Large intestine (tissue), 12 donors: Measurements from ENCODE around the gene BCAN. TPM values are rescaled to one million over a fixed set of nuclear protein-coding genes. Genes with fewer than 3 reads are reported as not detected.

Experiments used
- DNase-seq, 2 donors: peaks; one replicate each; pipeline versions ENCODE4 v3.0.0 to v3.0.0-alpha.2; 2013
- H3K27ac ChIP-seq: one replicate; pipeline ENCODE4 v1.5.1; 2013; ENCODE audit warnings: low read length
- H3K27me3 ChIP-seq: 2 replicates; pipeline ENCODE4 v1.6.1; 2013; ENCODE audit warnings: low read length; ENCODE audit not compliant: control insufficient read depth, insufficient read depth
- H3K36me3 ChIP-seq: 2 replicates; pipeline ENCODE4 v1.6.1; 2013; ENCODE audit warnings: low read length; ENCODE audit not compliant: control insufficient read depth, insufficient read depth
- H3K4me1 ChIP-seq: one replicate; pipeline ENCODE4 v1.6.1; 2013; ENCODE audit warnings: low read length; ENCODE audit not compliant: control insufficient read depth, insufficient read depth
- H3K4me3 ChIP-seq: one replicate; pipeline ENCODE4 v1.5.1; 2013; ENCODE audit warnings: low read length
- H3K9me3 ChIP-seq: one replicate; pipeline ENCODE4 v1.6.1; 2013; ENCODE audit warnings: mild to moderate bottlenecking, low read depth, low read length, moderate library complexity; ENCODE audit not compliant: control insufficient read depth
- WGBS: methylation state at CpG from one replicate; pipeline ENCODE4 v1.1.5; 2013; ENCODE audit warnings: low lambda C conversion rate; ENCODE audit not compliant: insufficient coverage; 5-methylcytosine and 5-hydroxymethylcytosine counted together
- long read RNA-seq, 11 donors: transcript quantifications; one replicate each; lab custom pipeline, GENCODE V29; 2026
- polyA plus RNA-seq: library from polyadenylated mRNA; unstranded; fragments of 120-200 nt; gene quantifications from one replicate; pipeline ENCODE4 v1.2.1, GENCODE V29; 2013

BCAN gene, protein sequence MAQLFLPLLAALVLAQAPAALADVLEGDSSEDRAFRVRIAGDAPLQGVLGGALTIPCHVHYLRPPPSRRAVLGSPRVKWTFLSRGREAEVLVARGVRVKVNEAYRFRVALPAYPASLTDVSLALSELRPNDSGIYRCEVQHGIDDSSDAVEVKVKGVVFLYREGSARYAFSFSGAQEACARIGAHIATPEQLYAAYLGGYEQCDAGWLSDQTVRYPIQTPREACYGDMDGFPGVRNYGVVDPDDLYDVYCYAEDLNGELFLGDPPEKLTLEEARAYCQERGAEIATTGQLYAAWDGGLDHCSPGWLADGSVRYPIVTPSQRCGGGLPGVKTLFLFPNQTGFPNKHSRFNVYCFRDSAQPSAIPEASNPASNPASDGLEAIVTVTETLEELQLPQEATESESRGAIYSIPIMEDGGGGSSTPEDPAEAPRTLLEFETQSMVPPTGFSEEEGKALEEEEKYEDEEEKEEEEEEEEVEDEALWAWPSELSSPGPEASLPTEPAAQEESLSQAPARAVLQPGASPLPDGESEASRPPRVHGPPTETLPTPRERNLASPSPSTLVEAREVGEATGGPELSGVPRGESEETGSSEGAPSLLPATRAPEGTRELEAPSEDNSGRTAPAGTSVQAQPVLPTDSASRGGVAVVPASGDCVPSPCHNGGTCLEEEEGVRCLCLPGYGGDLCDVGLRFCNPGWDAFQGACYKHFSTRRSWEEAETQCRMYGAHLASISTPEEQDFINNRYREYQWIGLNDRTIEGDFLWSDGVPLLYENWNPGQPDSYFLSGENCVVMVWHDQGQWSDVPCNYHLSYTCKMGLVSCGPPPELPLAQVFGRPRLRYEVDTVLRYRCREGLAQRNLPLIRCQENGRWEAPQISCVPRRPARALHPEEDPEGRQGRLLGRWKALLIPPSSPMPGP
- 12.1 TPM for polyA plus RNA-seq
- long read RNA-seq, donor 1, partial matches to known transcripts: 0 of 2 reads
- long read RNA-seq, donor 1, other reads (novel, unspliced or antisense): 0 of 2 reads
- long read RNA-seq, donor 2, partial matches to known transcripts: 8 of 10 reads
- long read RNA-seq, donor 2, other reads (novel, unspliced or antisense): 0 of 10 reads
- long read RNA-seq, donor 3: 0 reads
- long read RNA-seq, donor 4, partial matches to known transcripts: 0 of 1 reads
- long read RNA-seq, donor 4, other reads (novel, unspliced or antisense): 0 of 1 reads
- long read RNA-seq, donor 5, partial matches to known transcripts: 0 of 12 reads
- long read RNA-seq, donor 5, other reads (novel, unspliced or antisense): 11 of 12 reads
- long read RNA-seq, donor 6, partial matches to known transcripts: 0 of 1 reads
- long read RNA-seq, donor 6, other reads (novel, unspliced or antisense): 0 of 1 reads
- long read RNA-seq, donor 7, partial matches to known transcripts: 0 of 3 reads
- long read RNA-seq, donor 7, other reads (novel, unspliced or antisense): 0 of 3 reads
- long read RNA-seq, donor 8, partial matches to known transcripts: 0 of 2 reads
- long read RNA-seq, donor 8, other reads (novel, unspliced or antisense): 0 of 2 reads
- long read RNA-seq, donor 9: 0 reads
- long read RNA-seq, donor 10, partial matches to known transcripts: 0 of 1 reads
- long read RNA-seq, donor 10, other reads (novel, unspliced or antisense): 0 of 1 reads
- long read RNA-seq, donor 11, partial matches to known transcripts: 5 of 6 reads
- long read RNA-seq, donor 11, other reads (novel, unspliced or antisense): 0 of 6 reads

GRCh38 chr1:156641761-156642264, at the start of gene BCAN:
Gene BCAN (plus strand): TSS chr1:156642117. CDS start chr1:156646055, 3,938 bp downstream.
- Histone ChIP-seq H3K4me1 (peaks cover 22% of the 10 kb centered on the region), H3K9me3 (peaks cover 4% of the 10 kb centered on the region), H3K27ac (no peak within 1 kb of the TSS), H3K27me3 (peaks cover 86% of the 10 kb centered on the region), H3K36me3 (peaks cover 3% of the 10 kb centered on the region), H3K4me3 (peak within 1 kb of the TSS; percentile 33)
- WGBS: no CpG with 5 or more reads among the region's 46 CpGs
- DNase-seq: peak in 1 of 2 donors; percentile 52

DNA sequence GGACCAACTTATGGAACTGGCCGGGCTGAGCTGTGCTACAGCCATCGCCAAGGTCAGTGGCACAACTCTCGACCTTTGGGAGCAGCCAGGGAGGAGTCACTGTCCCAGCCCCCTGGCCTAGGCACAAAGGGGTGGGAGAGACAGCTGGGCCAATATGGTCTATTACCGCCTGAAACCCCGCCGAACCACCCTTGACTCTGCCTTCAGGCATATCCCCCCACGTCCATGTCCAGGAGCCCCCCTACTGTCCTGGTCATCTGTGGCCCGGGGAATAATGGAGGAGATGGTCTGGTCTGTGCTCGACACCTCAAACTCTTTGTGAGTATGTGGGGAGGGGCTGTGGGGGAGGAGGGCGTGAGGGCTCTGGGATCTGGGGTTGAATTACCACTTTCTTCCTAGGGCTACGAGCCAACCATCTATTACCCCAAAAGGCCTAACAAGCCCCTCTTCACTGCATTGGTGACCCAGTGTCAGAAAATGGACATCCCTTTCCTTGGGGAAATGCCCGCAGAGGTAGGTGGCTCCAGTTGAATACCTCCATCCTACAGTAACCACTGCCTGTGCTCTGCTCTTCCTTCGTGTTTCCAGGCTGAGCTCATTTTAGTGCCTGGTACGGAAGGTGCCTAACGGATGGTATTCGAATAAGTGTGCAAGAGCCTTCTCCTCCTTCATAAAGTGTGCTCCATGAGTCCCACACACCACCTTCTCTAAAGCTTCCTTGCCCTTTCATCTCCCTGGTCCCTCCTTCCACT, 49.6 kb upstream of the BCAN start:
- Histone ChIP-seq H3K9me3 (peaks cover 2% of the 10 kb centered on the region), H3K27me3 (no peaks in the 10 kb centered on the region), H3K4me1 (peaks cover 4% of the 10 kb centered on the region), H3K36me3 (peaks cover 44% of the 10 kb centered on the region), H3K4me3 (peak overlapping the region; percentile 89), H3K27ac (peak overlapping the region; percentile 49)
- DNase-seq: no peak
- no CpG with 5 or more reads among the region's 16 CpGs for WGBS

- Histone ChIP-seq H3K4me3 (no peak overlapping the region), H3K9me3 (peaks cover 2% of the 10 kb centered on the region), H3K36me3 (peaks cover 51% of the 10 kb centered on the region), H3K27ac (no peak overlapping the region), H3K27me3 (no peaks in the 10 kb centered on the region), H3K4me1 (peaks cover 4% of the 10 kb centered on the region)
- no peak for DNase-seq
- no CpG with 5 or more reads among the region's 8 CpGs for WGBS
Measured at GRCh38 chr1:156592910-156593660, 48.8 kb upstream of the BCAN start.

DNA sequence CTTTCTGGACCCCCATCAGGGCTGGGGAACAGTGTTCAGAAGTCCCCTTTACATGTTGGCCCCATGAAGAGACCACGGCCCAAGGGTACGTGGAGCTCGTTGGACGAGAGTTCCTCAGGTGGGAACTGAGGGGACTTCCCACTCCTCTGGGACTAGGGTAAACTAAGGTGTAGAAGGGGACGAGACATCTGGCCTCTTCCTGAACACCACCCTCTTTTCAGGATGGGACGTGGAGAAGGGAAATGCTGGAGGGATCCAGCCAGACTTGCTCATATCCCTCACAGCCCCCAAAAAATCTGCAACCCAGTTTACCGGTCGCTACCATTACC, 48.3 kb upstream of the BCAN start:
- Histone ChIP-seq H3K27ac (no peak overlapping the region), H3K27me3 (no peaks in the 10 kb centered on the region), H3K9me3 (peaks cover 2% of the 10 kb centered on the region), H3K4me3 (no peak overlapping the region), H3K4me1 (peaks cover 4% of the 10 kb centered on the region), H3K36me3 (peaks cover 57% of the 10 kb centered on the region)
- DNase-seq: no peak
- no CpG with 5 or more reads among the region's 8 CpGs for WGBS

DNA sequence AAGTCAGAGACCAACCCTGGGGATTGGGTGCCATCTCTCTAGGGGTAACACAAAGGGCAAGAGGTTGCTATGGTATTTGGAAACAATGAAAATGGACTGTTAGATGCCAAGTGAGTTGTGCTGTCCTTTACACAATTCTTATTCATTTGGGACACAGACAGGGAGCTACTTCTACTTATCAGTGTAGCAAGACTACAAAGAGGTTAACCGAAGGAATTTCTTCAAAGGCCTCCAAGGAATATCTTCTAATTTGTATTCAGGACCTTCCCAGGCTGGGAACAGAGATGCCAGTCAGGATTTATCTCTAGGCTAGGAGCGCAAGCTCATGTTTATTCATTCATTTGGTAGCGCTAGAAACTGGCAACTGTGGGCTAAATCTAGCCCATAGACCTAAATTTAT, 47.7 kb upstream of the BCAN start:
- no peak for DNase-seq
- Histone ChIP-seq H3K9me3 (peaks cover 2% of the 10 kb centered on the region), H3K4me3 (no peak overlapping the region), H3K27me3 (no peaks in the 10 kb centered on the region), H3K27ac (no peak overlapping the region), H3K4me1 (peaks cover 4% of the 10 kb centered on the region), H3K36me3 (peaks cover 59% of the 10 kb centered on the region)
- no CpG with 5 or more reads among the region's 3 CpGs for WGBS

DNA sequence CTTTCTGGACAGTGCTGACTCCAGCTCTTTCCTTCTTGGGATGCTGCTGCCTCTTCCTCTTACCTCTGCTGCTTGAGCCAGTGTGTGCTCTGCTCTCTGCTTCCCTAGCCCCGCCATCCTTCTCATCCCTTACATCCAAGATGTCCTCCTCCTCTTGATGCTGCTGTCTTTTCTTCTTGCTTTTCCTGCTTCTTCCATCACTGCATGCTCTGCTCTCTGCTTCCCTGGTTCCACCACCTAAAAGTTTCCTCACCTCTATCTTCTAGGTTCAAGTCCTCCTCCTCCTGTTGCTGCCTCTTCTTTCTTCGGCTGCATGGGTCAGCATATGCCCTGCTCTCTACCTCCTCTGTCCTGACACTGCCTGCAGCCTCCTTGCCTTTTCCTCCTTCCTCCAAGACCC, 46.9 kb upstream of the BCAN start:
- H3K4me3 ChIP-seq: no peak overlapping the region
- no peak for DNase-seq
- H3K9me3 ChIP-seq: peaks cover 2% of the 10 kb centered on the region
- peaks cover 59% of the 10 kb centered on the region for H3K36me3 ChIP-seq
- peaks cover 6% of the 10 kb centered on the region for H3K4me1 ChIP-seq
- H3K27ac ChIP-seq: no peak overlapping the region
- H3K27me3 ChIP-seq: no peaks in the 10 kb centered on the region
- 90% methylated on average over 2 of the region's 2 CpGs for WGBS

GRCh38 chr1:156596426-156596825, 45.5 kb upstream of the BCAN start:
- Histone ChIP-seq H3K9me3 (peaks cover 2% of the 10 kb centered on the region), H3K27me3 (no peaks in the 10 kb centered on the region), H3K36me3 (peaks cover 59% of the 10 kb centered on the region), H3K27ac (no peak overlapping the region), H3K4me1 (peaks cover 2% of the 10 kb centered on the region), H3K4me3 (no peak overlapping the region)
- no CpG with 5 or more reads among the region's 3 CpGs for WGBS
- no peak for DNase-seq

DNA sequence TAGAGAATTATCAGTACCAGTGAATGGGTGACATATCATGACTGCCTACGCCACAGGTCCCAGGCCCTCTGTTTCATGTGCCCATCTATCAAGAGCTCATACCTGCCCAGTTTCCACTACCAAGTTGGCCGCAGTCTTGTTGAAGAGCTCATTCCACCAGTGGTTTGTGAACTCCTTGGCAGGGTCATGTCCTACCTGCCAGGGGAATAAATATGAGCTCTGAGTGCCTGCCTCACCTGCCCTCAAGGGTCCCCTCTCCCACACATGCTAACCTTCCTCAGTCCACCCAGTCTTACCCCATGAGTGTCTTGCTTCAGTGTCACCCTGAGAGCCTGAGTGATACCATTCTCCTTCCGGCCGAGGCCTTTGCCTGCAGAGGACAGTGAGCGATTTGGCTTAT, 43.8 kb upstream of the BCAN start:
- no peak overlapping the region for H3K27ac ChIP-seq
- no peak overlapping the region for H3K4me3 ChIP-seq
- no CpG with 5 or more reads among the region's 5 CpGs for WGBS
- H3K36me3 ChIP-seq: peaks cover 56% of the 10 kb centered on the region
- H3K27me3 ChIP-seq: no peaks in the 10 kb centered on the region
- H3K9me3 ChIP-seq: no peaks in the 10 kb centered on the region
- DNase-seq: no peak
- peaks cover 6% of the 10 kb centered on the region for H3K4me1 ChIP-seq
